ENCODE measurements around the gene MAGED1. TPM values are rescaled to one million over a fixed set of nuclear protein-coding genes. Genes with fewer than 3 reads are reported as not detected.

The MAGED1 gene
- total and polyA plus RNA-seq, 2 of the 8 experiments (the other 6 are each of a cell fraction or from before 2014, with no cell fraction given) = 91.0 to 91.1 TPM

DNA sequence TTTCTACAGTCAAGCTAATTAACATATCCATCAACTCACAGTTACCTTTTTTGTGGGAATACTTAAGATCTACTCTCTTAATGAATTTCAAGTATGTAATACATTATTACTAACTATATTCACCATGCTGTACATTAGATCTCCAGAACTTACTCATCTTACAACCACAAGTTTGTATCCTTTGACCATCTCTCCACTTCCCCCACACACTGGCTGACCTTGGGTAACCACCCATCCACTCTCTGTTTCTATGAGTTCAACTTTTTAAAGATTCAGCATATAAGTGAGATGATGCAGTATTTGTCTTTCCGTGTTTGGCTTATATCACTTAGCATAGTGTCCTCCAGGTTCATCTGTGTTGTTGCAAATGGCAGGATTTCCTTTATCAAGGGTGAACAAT, 30.5 kb upstream of the MAGED1 start (continued):
- TF ChIP-seq PHF8 (conservative IDR thresholded peaks at IDR 0.05; ENCODE audit: low read depth, low read length) = no peak
- TF ChIP-seq BCL11A (IDR thresholded peaks at IDR 0.05; ENCODE audit: low read depth in 2 of 2, low read length in 2 of 2) = no peak
- TF ChIP-seq HDAC6 (IDR thresholded peaks at IDR 0.05; ENCODE audit: low read depth, low read length) = no peak
- no peak for TF ChIP-seq SAP30 (IDR thresholded peaks at IDR 0.05; ENCODE audit: insufficient read depth, insufficient replicate concordance, low read length)
- TF ChIP-seq USF2 (IDR thresholded peaks at IDR 0.05; ENCODE audit: low read length) = no peak

Measured in H1 (cell line).